Stimulated activated CD8-positive, alpha-beta memory T cell treated with anti-CD3 and anti-CD28 coated beads, Interleukin-12 subunit alpha, Interleukin-12 subunit beta, amount 100 ng/mL, for 24 hours (primary cell): ENCODE data around the gene DGKZ.

Experiments
- DNase-seq: peaks from one replicate; pipeline ENCODE4 v3.0.0-alpha.2; 2020; ENCODE audit errors: extremely low read depth

DGKZ gene

DNA sequence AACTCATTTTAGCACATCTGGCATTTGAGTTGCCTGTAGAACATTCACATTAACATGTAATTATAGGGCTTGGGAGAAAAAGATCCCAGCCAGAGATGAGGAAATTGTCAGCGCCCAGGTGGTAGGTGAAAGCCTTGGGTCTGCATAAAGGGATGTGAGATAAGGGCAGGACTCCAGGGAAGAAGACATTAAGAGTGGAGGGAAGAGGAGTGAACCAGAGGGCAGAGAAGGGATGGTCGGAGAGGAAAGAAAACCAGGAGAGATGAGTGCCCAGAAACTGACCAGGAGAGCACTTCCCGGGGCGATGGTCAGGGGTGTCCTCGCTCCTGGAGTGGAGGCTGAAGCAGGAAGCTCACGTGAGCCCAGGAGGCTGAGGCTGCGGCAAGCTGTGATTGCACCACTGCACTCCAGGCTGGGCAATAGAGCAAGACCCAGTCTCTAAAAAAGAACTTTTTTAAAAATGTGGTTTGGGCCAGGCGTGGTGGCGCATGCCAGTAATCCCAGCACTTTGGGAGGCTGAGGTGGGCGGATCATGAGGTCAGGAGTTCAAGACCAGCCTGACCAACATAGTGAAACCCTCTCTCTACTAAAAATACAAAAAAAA, 20.3 kb upstream of the DGKZ start:
- no peak for DNase-seq

DNA sequence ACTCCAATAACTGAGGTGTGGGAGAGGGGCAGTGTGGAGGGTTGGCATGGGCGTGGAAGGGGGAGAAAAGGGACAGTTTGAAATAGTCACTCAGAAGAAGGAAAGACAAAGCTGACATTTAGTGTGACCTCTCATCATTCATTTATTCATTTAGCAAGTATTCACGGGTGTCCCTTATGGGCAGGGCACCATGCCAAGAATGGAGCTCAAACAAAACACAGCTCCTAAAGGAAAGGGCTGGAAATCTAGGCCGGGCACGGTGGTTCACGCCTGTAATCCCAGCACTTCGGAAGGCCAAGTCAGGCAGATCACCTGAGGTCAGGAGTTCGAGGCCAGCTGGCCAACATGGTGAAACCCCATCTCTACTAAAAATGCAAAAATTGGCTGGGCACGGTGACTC, 19.4 kb upstream of the DGKZ start:
- DNase-seq = no peak

DNA sequence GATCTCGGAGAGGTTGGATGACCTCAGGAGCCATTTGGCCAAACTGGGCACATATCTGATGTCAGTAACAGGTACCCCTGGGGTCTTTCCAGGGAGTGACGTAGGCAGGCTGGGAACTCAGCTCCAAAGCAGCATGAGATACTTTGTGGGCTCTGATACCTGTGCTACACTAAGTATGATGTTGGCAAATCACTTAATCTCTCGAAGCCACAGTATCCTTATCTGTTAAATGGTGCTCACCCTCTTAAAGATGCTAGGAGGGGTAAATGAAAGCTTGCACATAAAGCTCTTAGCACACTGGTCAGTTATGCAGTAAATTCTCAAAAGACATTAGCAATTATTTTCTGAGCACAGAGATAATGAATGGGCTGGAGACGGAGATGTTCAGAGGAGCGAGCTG, 17.1 kb upstream of the DGKZ start:
- no peak for DNase-seq

DNA sequence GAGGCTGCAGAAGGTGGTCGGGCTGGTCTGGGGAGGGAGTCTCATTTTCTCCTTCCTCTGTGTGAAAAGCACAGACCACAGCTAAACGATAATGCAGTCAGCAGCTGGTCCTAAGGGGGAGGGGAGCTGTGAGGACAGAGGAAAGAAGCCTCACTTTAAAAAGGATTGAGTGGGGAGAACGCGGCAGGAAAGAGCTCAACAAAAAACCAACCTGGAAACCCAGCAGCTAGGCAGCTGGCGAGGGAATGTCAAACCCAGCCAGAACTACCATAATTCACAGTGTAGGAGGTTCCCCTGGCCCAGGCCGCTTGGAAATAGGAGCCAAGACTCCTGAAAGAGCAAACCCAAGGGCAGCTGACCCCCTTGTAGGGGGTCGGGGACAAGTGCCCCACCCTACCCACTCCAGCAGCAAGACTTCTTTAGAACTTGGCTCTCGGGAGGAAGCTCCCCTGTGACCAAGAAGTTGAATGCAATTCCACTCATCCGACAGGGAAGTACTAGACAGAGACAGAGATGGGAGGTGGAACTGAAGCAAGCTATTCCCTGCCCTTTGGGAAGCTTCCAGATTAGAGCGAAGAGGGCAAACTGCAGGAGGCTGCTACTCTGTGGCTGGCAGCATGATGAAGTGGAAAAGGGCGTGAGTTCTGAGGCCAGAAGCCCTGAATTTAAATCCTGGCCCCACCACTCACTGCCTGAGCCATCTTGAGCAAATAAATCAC, 16.5 kb upstream of the DGKZ start:
- no peak for DNase-seq

DNA sequence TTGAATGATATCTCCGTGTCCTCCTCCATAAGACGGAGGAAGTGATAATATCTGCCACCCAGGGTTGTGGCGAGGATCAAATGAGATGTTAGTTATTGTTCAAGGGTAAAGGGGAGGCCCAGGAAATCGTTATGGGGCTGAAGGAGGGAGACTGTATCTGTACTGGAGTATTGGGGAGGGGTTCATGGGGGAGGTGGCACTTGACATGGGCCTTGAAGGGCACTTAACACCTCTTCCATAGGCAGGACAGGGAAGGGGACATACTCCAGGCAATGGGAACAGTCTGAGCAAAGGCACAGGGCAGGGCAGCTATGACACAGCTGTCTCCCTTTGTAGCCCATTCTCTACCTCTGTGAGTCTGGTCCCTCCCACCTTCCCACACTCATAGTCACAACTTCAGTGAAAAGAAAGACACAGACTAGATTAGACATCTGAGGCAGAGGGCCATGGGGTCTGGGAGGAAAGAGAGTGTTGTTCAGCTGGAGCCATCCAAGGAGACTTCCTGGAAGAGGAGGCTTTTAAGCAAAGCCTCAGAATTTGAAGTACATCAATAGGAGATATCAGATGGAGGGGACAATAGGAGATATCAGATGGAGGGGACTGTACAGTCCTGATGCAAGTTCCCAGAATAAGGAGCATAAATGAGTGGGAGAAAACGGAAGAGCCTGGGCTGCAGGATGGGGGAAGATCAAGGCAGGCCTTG, 15.8 kb upstream of the DGKZ start:
- no peak for DNase-seq

DNA sequence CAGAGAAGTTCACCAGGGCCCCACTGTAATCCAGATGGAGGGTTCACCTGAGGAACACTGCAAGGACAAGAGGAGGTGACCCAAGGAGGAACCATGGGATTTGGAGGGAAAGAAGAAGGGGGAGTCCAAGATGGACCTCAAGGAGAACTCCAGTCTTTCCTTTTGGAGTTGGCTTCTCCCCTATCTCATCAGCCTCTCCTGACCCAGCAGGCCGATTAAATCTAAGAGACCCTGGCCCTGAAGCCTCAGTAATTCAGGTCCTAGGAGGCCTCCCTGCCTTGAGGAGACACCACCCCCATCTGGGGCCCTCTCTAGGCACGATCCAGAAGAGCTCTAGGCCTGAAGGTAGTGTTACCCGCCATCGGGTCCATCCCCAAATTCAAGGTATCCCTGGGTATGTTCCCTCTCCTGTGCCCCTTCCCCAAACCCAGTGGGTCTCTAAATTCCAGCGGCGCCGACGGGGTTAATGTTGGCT, 15.1 kb upstream of the DGKZ start:
- no peak for DNase-seq

DNA sequence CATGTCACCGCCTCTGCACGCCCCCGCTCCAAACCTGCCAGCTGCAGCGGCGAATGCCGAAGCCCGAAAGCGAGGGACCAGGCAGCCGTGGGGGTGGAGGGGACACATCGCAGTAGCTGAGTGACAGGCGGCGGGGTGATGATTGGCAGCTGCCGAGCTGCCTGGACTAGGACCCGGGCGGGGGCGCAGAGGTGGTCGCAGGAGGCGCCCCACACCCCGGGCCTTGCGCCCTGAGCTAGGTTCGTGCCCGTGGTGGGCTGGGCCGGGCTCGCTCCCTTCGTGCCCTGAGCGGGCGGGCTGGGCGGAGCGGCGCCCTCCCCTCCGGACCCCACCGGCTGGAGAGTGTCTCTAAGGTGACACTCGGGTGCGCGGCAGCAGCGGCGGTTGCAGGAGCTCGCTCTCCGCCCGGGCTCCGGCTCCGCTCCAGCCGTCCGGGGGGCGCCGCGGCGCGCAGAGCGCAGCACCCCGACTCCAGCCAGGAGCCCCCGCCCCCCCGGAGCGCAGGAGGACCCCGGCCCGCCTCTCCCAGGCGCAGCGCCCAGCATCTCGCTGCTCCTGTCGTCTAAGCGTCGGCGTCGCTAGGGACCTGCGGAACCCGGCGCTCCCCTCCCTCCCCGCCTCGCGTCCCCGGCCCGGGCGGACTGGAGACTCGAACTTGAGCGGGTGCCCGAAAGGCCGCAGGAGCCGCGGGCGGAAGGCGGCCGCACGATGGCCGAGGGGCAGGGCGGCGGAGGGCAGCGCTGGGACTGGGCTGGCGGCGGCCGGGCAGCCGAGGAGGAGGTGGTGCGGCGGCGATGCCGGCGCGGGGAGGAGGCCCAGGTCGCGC, 14.5 kb upstream of the DGKZ start:
- no peak for DNase-seq

DNA sequence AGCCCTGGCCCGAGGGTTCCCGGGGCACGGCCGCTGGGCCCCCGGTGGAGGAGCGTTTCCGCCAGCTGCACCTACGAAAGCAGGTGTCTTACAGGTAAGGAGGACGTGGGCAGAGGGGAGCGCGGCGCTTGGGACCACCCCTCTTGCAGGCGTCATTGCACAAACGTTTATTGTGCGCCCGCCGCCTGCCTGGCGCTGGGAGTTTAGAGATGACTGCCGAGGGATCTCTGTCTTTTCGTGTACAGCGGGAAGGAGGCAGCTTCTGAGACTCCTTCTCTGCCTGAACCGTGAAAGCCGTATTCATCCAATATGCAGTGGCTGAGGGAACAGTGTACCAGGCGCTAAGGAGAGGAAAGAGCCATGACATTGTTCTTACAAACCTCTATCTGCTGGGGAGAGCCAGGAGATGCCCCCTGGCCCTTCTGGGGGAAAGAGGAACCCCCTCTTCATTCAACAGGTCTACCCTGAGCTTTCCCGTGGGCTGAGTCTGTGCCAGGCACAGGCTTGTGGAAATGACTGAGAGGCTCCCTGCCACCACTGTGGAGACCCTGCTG, 13.8 kb upstream of the DGKZ start:
- no peak for DNase-seq

DNA sequence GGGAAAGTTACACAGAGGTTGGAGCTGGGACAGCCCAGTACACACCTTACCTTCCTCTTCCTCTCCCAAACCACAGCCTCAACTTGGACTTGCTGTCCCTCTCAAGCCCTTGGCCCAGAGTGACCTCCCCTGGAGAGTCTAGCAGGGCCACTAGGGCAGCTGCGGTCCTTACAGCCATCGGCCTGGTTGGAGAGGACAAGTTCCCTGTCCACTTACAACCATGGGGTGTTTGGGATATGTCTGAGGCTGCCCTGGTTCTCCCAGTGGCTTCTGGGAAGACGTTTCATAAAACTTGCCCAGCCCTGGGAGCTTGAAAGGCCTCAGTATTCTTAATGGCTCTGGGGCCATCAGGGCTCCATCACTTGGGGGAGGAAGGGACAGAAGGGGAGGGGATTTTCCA, 13.1 kb upstream of the DGKZ start:
- DNase-seq = no peak

DNA sequence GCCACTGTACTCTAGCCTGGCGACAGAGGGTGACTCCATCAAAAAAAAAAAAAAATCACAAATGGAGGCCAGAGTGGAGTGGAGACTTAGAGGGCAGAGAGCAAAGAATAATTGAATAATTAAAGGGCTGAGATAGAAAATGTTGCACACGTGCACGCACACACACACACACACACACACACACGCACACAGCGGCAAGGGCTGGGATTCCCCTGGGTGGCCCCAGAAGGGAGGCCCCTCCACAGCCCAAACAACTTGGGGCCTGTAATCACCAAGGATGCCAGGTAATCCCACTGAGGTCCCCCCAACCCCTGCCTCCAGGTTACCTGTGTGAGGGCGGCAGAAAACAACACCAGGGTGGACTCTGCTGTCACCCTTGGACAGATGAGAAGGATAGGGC, 12.0 kb upstream of the DGKZ start:
- DNase-seq = no peak

DNA sequence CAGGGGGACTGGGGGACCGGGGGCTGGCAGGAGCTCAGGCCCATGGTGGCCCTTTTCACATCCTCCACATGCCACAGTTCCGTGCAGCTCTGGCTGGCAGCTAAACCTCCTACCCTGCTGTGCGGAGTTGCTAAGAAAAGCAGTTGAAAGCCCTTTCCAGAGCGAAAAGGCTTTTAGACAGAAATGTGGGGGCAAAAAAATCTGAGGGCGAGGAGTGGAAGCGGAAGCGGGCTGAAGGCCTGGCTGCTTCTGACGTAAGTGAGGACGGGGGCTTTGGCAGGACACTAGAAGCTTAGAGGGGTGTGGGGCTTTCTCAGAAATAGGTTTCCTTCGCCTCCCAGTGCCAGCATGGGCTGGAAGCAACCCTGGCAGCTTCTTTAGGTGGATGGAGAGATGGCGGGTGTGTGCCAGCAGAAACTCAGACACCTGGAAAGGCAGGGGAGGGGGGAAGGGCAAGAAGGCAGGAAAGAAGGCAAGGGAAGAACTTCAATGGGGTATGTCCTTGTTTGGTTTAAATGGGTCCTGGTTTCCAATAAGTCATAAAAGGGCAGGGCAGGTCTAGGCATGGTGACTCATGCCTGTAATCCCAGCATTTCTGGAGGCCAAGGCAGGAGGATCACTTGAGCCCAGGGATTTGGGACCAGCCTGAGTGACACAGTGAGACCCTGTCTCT, 11.2 kb upstream of the DGKZ start:
- no peak for DNase-seq

DNA sequence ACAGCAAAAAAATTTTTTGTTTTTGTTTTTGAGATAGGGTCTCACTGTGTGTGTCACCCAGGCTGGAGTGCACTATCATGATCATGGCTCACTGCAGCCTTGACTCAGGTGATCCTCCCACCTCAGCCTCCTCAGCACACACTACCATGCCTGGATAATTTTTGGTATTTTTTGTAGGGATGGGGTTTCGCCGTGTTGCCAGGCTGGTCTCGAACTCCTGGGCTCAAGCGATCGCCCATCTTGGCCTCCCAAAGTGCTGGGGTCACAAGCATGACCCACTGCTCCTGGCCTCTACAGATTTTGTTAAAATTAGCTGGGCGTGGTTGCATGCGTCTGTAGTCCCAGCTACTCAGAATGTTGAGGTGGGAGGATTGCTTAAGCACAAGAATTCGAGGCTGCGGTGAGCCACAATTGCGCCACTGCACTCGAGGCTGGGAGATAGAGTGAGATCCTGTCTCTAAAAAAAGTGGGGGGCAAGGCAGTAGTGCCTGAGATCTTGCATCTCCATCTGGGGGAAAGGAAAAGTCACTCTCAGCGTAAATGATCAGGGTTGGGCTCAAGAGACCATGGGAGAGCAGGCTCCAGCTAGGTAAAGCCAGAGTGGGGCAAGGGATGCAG, 10.6 kb upstream of the DGKZ start:
- DNase-seq = no peak

DNA sequence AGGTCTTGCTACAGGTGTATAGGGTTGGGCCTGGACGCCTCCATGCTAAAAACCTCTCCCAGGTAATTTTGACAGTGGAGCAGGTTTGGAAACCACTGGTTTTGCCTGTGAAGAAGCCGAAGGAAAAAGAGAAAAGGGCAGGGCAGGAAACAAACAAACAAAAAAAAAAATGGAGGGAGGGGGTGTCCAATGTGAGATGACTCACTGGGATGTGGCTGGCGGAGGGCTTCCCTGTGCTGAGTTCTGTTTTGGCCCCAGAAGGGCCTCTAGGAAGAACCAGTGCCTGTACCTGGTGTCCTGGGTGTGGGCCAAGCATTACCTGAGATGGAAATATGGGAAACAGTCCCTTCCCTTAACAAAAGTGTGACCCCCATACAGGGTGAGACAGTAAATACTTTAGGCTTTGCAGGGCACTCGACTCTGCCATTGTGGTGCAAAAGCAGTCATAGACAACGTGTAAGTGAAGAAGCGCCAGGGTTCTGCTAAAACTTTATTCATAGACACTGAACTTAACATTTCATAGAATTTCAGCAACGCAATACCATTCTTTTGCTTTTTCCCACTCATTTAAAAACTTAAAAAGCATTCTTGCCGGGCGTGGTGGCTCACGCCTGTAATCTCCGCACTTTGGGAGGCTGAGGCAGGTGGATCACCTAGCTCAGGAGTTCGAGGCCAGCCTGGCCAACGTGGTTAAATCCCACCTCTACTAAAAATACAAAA, 9.5 kb upstream of the DGKZ start:
- no peak for DNase-seq

DNA sequence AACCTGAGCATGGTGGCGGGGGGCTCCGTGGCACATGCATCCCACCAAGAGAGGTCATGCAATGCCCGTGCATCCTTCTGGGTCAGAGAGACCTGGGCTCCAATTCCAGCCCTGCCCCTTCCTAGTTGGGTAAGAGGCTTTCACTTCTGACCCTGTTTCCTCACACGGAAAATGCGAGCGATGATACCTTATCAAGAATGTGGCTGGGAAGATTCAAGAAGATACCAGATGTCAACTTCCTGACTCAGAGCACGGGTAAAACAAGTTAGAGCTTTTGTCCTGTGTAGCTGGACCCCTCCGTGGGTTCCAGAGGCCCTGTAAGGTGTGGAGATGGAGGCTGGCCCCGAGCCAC, 8.7 kb upstream of the DGKZ start:
- no peak for DNase-seq

DNA sequence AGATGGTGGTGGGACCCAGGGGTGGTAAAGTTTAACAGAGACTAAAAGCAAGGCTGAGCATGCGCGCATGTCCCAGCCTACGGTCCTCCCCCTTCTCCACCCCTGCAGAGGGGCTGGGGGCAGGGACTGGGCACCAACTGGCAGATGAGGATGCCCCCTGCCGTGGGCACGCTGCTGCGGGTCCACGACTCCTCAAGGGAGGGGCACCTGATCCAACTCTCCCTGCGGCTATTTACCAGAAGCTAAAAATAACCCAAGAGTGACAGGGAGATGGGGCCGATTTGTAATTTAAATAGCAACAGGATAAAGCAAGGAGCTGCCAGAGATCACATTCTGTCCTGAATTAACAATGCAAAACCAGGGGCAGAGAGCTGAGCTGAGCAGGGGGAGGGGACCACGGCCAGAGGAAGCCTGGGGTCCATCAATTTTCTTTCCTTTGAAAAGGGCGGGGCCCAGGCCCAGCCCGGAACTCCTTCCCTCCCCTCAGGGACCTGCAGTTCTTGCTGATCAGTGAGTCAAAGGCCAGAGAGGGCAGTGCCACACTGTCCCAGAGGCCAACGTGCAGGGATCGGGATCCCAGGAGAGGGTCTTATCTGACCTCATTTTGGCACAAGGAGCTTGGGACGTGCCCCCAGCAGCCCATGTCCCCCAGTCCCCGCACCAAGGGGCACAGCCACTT, 8.1 kb upstream of the DGKZ start:
- DNase-seq = no peak

DNA sequence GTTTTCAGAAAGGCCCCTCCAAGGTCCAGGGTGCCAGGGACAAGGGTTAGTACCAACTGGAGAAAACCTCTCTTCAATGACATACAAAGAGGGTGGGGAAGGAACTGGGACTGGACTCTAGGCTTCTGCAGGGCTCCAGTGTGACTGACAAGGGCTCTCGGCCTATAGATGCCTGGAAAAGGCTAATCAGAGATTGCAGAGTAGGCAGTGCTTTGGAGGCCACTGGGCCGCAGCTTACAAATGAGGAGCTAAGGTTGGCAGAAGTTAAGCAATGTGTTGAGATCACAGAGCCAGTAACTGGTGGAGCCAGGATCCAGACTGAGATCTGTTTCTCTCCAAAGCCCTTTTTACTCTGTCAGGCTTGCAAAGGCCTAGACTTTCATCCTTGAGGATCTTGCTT, 7.4 kb upstream of the DGKZ start:
- DNase-seq = no peak

DNA sequence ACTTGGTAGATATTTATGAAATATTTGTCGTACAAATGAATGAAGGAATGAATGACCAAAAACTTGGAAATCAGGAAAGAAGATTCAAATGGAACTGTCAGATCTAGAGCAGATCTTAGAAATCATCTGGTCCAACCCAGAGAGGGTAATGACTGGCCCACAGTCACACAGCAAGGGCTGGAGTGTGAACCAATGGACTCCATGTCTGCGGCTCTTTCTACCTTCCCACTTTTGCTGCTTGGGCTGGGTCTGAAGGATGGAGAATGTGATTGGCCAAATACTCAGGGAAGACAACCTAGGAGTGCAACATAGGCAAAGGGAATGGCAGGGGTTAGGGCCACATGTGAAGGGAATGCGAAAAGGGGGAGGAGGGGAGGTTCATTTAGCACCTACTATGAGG, 5.8 kb upstream of the DGKZ start:
- no peak for DNase-seq

DNA sequence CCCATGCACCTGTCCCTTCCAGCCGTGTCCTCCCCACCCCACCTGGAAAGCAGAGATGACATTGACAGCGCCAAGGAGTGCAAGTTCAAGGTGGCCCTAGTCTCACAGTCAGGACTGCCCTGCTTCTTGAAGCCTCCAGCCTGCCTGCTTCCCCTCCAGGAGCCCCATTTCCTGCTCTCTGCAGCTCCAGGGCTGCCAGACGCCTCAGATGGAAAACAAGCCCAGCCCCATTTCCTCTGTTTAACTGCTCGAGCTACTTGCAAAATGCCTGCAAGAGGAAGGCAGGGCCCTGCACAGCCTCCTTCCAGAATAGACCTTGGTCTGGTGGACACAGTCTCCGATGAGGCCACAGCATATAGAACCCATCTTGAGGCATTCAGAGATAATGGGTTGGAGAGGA, 5.0 kb upstream of the DGKZ start:
- no peak for DNase-seq

DNA sequence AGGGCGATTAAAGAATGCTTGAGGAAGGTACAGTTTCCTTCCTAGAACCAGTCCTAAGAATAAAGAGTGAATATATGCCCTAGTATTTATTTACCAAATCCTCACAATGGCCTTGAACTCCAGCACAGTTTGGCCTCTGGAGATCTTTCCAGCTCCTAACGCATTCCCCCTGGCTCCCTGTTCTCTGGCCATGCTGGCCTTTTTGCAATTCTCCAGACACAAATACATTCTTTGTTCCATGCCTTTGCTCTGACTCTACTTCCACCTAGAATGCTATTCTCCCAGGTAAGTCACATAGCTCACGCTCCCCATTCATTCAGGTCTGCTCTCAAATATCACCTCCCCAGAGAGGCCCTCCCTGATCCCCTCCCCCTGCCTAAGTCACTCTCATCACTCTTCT, 3.7 kb upstream of the DGKZ start:
- DNase-seq = no peak

DNA sequence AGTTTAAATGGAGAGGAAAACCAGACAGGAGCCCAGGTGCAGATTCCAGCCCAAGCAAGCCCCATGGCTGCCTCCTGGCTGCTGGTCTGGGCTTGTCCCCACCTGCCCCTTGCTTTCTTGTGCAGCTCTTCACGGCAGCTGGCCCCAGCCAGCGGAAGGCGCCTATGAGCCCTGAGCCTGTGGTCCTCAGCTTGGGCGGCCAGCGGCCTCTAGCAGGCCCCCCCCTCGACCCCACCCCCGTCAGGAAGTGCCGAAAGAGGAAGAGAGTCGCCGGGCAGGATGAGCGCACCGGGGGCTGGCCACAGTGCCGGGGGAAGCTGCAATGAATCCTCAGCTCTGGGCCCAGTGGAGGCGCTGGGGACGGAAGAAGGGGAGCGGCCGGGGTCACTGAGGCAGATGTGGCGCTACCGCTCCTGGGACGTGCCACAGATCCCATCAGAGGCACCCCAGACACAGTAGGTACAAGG, 2.1 kb upstream of the DGKZ start:
- no peak for DNase-seq
